Left renal cortex interstitium (tissue), 4 donors: Measurements from ENCODE around the gene SLC24A5. TPM values are rescaled to one million over a fixed set of nuclear protein-coding genes. Genes with fewer than 3 reads are reported as not detected.

Experiments used
- DNase-seq, 4 donors: peaks; one replicate each; pipeline ENCODE4 v3.0.0-alpha.2; 2013; ENCODE audit warnings: low read depth in 4 of 4, low spot score in 2 of 4, missing footprints in 1 of 4
- polyA plus RNA-seq, 4 donors: library from polyadenylated mRNA; unstranded; fragments of 120-200 nt; gene quantifications; one replicate each; pipeline ENCODE4 v1.2.1, GENCODE V29; 2013; ENCODE audit not compliant: insufficient read length in 4 of 4

SLC24A5 gene
- polyA plus RNA-seq, 4 donors, result 0.30 to 1.3 (median 0.48) TPM

DNA sequence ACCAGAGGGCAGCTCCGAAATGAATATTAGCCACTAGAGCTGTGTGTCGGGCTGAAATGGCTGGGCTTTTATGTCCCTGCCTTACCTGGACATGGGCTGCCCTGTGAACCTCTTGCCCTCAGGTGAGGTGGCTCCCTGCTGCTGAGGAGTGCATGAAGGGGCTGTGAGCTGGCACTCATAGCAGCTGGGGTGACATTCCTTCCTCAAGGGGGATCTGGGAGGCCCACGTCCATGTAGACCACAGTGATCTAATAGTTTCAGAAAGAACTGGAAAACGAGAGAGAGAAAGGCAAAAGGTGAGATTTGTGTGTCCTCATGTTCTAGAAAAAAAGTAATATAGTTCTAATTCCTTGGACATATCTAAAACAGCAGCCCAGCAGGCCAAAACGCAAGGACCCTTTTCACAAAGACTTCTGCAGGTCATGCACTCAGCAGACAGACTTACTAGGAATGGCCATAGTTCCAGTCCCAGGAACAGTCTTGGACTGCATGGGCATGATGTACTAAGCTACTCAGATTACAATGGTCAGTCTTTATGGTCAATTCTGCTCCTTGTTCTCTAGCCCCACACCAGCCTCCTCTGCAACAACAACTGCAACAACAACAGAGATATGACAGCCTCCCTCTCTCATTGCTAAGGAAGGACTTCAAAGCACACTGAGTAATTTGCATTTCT is 10.8 kb upstream of the SLC24A5 start:
- no peak for DNase-seq

- DNase-seq, result peak in 1 of 4 donors; percentile 29
Observed at GRCh38 chr15:48112242-48112641, 8.5 kb upstream of the SLC24A5 start.

- DNase-seq, result no peak
Observed at GRCh38 chr15:48119277-48119676, 1.5 kb upstream of the SLC24A5 start.

DNA sequence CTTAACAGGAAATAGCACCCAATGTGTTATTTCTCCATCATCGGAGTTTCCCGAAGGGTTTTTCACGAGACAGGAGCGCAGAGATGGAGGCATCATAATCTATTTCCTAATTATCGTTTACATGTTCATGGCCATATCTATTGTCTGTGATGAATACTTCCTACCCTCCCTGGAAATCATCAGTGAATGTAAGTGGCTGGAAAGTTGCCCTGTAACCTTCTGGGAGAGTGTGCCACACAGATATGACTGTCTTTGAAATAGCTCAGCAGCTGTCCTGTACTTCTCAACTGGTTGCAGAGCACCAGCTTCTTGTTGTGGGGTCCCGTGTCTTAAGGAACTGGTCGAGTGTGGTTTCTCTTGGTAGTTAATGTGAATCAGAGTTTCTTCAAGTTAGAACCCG is 1.1 kb downstream of the SLC24A5 start:
- no peak for DNase-seq

GRCh38 chr15:48126667-48127355 is 6.0 kb downstream of the SLC24A5 start:
- no peak for DNase-seq

DNA sequence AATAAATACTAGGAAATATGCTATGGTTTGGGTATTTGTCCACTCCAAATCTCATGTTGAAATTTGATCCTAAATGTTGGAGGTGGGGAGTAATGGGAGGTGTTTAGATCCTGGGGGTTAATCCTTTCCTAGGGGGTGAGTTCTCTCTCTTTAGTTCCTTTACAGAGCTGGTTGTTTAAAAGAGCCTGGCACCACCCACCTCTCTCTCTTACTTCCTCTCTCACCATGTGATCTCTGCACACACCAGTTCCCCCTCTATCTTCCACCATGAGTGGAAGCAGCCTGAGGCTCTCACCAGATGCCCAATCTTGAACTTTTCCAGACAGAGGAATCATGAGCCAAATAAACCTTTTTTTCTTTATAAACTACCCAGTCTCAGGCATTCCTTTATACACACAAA is 10.5 kb downstream of the SLC24A5 start:
- DNase-seq, result no peak

- no peak for DNase-seq
Observed at GRCh38 chr15:48132874-48133273, 12.1 kb downstream of the SLC24A5 start.

GRCh38 chr15:48143856-48144255 is 23.1 kb downstream of the SLC24A5 start:
- no peak for DNase-seq

DNA sequence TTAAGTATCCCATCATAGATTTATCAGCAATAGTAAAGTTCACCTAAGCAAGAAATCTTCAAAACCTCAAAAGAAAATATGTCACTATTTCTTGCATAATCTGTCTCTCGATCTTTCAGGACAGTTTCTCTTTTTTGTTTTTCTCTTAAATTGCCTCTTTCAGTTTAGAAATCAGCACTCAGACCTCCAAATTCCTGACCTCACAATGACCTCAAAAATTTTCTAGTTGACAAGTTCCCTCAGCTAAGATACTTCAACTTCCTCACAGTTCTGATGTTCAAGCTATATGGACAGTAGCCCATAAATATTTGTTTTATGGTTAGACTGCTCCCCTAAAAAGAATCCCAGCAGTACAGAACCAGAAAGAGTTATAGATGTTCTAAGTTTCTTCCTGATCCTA is 24.1 kb downstream of the SLC24A5 start:
- DNase-seq, result no peak

- no peak for DNase-seq
Observed at GRCh38 chr15:48145923-48146322, 25.1 kb downstream of the SLC24A5 start.

- no peak for DNase-seq
Observed at GRCh38 chr15:48147358-48147757, 26.6 kb downstream of the SLC24A5 start.

DNA sequence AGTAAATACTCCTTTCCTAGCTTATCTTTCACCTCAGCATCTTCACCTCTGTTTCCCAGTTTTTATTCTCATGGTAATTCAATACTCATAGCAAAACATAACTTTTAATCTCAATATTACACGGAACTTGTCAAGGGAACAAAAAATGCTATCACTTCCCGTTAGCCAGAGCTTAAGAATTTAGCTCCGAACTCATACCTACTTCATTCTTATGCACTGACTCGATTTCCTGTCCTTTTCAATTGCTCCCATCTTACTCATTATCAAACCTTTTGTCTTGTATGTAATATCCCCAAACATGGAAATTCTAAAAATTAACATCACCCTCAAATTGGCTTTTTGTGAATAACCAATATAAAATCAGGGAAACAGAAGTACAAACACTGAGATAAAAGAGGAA is 29.1 kb downstream of the SLC24A5 start:
- no peak for DNase-seq

- no peak for DNase-seq
Observed at GRCh38 chr15:48153526-48153925, 32.7 kb downstream of the SLC24A5 start.

GRCh38 chr15:48168616-48169015 is 47.8 kb downstream of the SLC24A5 start:
- DNase-seq, result no peak

DNA sequence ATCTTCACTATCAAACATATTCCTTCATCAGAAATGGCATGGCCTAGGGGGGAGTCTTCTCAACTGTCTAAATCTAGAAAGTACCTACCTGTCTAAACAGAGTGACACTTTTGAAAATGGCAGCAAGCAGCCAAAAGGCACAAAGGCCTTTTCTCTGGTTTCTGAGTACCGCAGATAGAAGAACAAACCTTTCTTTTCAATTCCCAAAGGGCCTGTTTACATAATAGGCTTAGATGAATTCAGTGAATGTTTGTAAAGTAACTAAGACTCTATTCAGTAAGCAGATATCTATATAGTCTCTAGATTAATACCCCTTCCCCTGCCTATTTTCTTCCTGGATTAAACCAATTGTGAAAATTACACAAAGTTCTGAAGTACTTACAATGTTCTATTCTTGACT is 50.2 kb downstream of the SLC24A5 start:
- DNase-seq, result no peak

DNA sequence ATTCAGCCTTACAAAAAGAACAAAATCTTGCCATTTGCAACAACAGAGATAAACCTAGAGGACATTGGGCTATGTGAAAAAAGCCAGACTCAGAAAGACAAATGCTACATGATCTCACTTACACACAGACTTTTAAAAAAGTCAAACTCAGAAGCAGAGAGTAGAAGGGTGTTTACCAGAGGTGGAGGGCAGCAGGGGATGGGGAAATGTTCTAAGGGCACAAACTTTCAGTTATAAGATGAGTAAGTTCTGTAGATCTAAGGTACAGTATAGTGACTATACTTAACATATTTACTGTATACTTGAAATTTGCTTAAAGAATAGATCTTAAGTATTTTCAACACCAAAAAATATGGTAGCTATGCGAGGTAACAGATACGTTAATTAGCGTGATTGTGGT is 54.3 kb downstream of the SLC24A5 start:
- DNase-seq, result no peak

- no peak for DNase-seq
Observed at GRCh38 chr15:48176112-48176511, 55.3 kb downstream of the SLC24A5 start.

DNA sequence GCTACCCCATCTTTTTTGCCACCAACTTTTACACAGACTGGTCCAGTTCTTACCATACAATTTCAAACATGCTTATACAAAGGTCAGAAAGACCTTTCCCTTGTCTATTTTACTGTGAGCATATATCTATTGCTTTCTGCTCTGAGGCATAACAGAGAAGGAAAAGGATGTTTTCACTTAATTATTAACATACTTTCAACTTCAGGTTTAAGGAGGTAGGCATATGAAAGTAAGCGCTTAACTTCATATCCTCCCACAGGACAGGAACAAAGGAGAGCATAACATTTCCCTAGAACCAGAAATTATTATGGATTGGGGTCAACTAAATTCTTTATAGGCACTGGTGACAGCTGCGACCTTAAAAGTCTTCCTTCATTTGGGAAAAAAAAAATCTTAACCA is 56.2 kb downstream of the SLC24A5 start:
- DNase-seq, result no peak

DNA sequence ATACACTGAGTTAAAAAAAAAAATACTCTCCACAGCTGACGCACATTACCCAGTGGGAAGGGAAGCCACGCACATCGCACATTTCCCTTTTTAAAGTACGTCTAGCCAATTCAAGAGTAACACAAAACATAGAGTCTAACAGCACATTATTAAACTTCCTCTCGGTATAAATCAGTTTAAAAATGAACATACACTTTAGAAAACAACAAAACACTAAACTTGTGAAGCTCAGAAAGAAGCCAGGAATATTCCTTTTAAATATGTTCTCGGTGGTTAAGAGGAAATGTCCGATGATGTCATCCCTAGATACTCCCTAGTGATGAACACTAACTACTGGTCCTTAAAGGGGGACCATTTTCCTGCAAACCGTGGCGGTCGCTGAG is 56.6 kb downstream of the SLC24A5 start:
- DNase-seq, result peak in 3 of 4 donors; percentile 49 to 74 (median 57)

DNA sequence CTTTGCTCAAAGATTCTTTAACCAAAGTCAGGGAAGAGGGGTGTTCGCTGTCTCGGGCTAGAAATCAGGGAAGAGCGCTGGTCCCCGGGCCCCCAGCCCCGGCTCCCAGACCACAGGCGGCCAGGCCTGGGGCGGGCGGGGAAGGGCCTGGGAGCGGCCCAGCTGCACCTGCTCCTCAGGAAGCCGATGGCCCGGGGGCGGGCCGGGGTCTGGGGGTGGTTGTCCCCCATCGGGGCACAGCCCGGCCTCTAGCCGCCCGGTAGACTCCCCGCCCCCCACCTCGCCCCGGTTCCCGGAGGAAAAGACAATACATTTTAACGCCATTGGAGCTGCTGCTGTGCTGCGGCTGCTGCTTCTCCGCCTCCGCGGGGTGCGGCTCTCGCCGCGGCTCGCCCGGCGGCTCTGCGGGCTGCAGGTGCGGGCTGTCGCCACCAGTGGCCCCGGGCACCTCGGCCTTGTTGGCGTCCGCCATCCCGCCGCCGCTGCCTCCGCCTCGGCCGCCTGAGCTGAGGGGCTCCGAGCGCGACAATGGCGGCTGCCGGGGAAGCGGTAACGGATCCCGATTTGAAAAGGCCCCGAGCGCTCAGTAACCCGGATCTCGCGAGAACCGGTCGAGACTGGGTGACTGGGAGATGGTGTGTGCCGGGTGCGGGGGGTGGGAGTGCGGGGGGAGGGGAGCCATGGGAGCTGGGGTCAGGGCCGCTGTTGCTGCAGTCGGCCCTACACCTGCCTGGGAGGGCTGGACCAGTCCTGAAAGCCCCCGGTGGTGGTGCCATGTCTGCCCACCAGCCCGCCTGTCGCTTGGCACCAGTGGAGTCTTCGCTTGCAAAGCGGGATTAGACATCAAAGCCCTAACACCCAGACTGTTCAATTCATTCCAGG is 57.2 kb downstream of the SLC24A5 start, which contains the start of gene MYEF2:
Gene MYEF2 (minus strand): TSS at position 530 of the 882 bp plus-strand sequence. CDS start 58 bp downstream, at position 472.
- peak in 3 of 4 donors; percentile 48 to 76 (median 62) for DNase-seq

GRCh38 chr15:48178648-48178931 is 57.8 kb downstream of the SLC24A5 start:
- DNase-seq, result no peak
